Measurements from ENCODE around the gene OTUD7B.

OTUD7B gene

DNA sequence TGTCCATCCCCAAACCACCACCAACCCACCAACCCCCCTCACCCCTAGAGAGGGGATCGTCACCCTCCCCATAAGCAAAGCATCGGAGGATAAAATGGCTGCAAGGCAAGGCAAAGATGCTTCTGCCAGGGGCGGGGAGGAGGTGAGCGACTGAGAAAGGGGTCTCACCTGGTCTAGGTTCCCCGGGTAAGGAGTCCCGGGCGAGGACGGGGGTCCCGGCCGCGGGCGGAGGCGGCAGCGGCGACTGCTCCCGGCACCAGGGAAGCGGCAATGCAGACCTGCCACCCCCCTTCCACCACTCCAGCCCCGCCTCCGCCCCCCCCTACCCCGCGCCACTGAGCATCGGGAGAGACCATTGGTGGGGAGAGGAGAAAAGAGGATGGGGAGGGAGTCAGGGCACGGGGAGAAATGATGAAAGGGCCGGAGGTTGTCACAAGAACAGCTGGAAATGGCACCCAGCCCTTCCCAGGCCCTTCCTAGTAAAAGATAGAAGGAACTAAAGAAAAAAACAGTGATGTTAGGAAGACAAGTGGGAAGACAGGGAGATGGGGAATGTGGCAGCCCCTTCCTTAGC, 92.9 kb downstream of the OTUD7B start, which contains the start of gene SV2A:
TSS of gene SV2A (minus strand) at position 274 of the 574 bp plus-strand sequence. CDS start 4,004 bp downstream, outside the sequence.
- DNase-seq (ENCODE audit: low read depth in 2 of 3, low spot score in 2 of 3) = no peak

DNA sequence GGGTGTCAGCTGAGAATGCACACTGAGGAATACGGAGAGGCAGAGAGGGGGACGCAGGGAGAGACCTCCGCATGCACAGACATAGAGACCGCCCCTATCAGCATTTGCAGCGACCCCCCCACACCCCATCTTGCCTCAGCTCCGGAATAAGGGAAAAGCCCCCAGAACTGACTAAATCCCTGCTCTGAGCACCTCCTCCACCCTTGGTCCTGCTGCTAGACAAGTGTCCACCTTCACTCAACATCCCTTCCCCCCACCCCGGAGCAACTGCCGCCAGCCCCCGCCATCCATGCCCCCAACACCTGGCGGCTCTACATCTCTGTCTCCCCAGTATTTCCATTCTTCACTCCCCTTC, 93.7 kb downstream of the OTUD7B start:
- no peak for DNase-seq (ENCODE audit: low read depth in 2 of 3, low spot score in 2 of 3)

DNA sequence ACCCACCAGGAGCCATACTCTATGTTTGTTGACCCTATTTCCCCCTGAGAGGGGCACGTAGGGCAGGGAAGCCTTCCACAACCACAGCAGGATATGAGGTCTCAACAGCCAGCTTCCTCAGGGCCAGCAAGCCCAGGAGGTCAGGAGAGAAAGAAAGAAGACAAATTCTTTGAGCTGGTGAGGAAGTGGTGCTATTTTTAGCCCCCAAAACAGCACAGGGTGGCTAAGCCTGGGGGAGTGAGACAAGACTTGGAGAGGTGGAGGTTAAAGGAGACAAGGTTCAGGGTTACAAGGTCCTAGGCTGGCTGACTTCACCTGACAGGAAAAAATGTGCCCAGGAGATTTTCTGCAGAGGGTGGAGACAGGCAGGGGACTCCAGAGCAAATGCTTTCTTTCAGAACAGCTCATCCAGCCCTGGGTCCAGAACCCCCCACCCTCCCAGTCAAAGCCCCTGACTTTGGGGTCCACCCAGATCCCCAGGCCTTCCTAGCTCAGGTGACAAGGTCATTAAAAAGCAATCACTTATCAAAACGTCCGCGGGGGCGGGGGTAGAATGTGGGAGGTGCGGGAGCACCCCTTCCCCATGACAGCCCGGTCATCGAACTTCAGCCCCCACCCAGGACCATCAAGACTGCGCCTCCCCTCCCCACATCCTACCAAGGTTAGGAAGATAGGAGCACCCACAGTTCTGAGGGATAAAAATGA, 94.2 kb downstream of the OTUD7B start:
- no peak for DNase-seq (ENCODE audit: low read depth in 2 of 3, low spot score in 2 of 3)

DNA sequence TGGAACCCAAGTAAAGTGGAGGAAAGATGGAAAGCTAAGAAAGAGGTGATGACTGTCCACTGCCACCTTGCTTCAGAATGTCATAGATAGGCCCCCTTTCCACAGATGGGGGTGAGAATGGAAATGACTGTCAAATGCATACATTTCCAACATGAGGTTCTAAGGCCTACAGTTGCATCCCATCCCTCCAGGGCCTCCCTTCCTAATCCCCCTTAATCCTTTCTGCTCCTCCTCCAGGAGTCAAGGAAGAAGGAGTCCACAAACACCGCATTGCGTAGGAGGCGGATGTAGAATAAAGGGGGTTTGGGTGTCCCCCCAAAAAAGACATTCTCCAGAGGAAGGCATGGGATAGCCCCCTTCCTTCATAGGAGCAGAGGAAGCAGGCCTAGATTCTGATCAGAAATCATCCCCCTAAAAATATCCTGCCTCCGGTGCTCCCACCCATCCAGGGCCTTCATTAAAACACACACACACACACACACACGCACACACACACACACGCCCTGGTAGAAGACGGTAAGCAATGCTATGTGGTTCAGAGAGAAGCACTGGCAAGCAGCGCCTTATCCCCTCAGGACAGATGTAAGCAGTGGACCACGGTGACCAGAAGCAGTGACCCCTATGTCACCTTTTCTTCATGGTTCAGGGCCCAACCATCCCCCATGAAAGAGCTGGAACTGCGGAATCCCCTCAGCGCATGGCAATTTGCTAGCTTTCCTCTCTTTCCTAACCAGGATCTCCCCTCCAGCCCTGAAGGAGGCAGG, 94.9 kb downstream of the OTUD7B start:
- no peak for DNase-seq (ENCODE audit: low read depth in 2 of 3, low spot score in 2 of 3)

DNA sequence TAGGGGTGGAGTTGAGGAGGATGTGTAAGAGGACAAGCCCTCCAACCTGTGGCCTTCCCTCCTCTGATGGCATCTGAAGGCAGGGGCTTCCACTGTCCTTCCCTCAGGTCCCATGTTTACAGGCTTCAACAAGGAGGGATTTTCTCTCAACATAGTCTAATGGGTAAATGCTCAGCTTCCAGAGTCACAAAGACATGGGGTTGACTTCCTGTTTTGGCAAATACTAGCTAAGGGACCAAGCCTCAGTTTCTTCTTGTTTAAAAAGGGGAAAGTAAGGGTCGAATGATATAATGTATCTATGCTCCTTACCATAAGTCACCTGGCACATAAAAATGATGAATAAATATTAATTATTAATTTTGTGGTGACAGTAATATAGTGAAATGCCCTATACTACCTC, 96.0 kb downstream of the OTUD7B start:
- no peak for DNase-seq (ENCODE audit: low read depth in 2 of 3, low spot score in 2 of 3)

DNA sequence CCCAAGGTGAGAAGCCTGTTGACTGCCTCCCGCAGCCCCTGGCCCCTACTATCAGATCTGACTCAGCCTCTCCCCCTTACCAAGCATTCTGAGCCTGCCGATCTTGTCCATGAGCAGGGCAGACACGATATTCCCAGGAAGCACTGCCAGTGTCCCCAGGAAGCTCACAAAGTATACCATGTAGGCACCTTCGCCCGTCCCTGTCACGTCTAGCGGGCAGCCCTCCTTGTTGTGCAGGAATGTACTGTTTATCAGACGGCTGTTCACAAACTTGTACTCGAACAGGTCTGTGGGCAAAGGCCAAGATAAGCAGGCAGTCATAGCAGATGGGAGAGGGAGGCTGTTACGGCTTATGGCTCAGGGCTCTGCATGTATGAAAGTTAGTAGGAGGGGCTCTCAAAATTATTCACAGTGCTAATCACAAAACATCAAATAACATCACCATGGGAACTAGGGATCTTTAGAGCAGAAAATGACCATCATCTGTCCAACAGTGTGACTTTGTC, 103.9 kb downstream of the OTUD7B start:
- no peak for DNase-seq (ENCODE audit: low read depth in 2 of 3, low spot score in 2 of 3)

DNA sequence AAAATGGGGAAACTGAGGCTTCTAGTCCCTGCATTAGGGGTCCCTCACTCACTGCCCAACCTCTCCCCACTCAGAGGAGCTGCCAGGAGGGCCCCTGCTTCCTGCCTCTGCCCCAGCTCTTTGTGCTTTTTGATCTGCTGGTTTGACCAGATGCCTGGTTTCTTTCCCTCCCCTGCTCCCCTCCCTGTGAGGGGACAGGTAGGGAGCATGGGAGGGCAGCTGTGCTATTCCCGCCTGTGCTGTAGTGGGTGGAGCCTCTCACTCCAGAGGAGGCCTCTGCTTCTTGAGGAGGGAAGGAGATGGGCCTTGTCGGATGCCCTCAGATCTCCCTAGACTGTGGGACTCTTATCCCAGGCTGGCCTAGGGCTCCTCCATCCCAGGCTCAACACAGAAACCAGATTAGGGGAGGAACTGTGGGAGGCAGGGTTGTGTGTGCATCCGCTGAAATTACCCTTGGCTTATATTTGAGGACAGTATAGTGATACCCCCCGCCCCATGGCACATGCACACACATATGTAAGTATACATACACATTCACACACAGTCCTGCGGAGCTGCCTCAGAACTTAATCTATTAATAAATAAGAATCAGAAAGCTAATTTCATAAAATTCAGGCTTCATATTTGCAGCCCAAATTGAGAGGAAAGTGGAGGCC, 106.6 kb downstream of the OTUD7B start:
- no peak for DNase-seq (ENCODE audit: low read depth in 2 of 3, low spot score in 2 of 3)

DNA sequence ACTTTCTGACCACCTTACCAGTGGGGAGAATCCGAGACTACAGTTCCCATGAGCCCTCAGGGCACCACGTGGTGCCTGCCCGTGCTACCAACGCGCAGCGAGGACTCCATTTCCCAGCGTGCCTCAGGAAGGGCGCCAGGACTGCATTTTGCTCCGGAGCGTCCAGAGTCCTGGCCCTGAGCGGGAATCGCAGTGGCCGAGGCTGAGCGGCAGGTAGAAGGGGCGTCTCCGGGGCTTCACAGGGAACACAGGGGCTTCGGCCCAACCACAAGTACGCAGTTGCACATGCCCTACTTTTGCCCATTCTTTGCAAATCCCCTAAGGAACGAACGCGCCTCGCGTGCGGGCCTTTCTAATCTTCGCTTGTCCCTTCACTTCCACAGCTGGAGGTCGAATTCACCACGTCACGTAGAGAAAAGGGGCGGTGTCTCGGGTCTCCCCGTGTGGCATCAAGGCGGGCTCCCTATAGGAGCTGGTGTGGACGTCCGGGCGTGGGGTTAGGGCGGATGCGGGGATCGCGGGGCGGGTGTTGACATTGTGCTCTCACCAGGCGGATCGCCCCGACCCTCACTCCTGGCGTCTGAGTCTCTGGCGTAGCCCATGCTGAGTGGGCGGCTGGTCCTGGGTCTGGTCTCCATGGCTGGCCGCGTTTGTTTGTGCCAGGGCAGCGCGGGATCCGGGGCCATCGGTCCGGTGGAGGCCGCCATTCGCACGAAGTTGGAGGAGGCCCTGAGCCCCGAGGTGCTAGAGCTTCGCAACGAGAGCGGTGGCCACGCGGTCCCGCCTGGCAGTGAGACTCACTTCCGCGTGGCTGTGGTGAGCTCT, 110.9 kb downstream of the OTUD7B start, which contains the start of gene BOLA1:
TSS of gene BOLA1 (plus strand) at position 109 of the 825 bp plus-strand sequence. CDS start at position 601, 492 bp downstream.
- DNase-seq (ENCODE audit: low read depth in 2 of 3, low spot score in 2 of 3) = peak; percentile 62 to 64 (median 63)

DNA sequence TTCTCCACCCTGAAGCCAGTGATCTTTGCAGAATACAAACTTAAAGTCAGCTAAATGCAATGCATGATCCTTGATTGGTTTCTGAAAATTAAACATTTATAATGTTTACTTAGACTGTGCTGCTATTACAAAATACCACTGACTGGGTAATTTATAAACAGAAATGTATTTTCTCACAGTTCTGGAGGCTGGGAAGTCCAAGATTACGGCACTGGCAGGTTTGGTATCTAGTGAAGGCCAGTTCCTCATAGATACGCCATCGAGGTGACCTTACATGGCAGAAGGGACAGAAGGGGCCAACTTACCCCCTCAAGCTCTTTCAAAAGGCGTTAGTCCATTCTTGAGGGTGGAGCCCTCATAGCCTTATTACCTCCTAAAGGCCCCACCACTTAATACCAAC, 114.0 kb downstream of the OTUD7B start:
- no peak for DNase-seq (ENCODE audit: low read depth in 2 of 3, low spot score in 2 of 3)

DNA sequence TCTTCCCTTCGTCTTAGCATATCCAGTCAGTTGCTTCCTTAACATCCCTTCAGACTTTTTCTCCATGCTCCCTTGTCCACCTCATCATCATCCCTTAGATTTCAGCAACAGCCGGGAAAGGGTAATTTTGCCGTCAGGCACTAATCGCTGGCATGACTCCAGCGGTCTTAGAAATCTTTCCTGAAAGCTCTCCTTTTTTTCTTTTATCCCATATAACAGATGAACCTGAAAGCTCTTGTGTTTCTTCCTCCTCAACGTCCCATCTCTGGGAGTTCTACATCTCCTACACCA, 121.6 kb downstream of the OTUD7B start:
- DNase-seq (ENCODE audit: low read depth in 2 of 3, low spot score in 2 of 3) = no peak

DNA sequence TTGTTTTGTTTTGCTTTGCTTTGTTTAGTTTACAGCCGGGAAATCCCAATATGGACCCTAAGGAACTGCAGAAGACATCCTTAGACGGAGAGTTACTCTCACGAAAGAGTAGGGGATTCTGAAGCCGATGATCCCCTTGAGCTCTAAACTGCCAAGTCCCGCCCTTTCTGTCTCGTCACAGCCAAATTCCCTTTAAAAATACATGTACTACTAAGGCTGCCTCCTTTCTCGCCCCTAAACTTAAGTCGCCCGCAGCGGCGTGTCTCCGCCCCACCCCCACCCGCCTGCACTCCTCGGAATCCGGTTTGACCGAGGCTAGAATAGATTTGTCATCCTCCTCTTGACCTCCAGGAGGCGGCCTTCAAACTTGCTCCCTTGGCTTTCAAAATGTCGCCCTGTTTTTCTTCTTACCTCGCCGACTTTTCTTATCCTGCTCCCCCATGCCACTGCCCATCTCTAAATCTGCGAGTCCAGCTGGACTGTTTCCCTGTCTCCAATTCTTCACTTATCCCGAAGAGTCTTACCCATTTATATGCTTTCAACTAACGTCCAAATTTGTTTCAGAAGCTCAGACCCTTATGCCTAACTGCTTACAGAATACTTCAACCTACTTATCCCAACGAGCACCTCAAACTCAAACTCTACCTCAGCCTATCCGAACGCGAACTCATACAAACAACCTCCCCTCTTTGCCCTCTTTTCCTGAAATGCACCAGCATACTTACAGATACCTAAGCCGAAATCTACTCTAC, 122.1 kb downstream of the OTUD7B start:
- DNase-seq (ENCODE audit: low read depth in 2 of 3, low spot score in 2 of 3) = peak; percentile 41 to 63 (median 62)
